KMS-11 (cell line): ENCODE data around the gene CAMTA1.

ENCODE experiments used
- H2AFZ ChIP-seq: fragments of 200-600 bp; sonication (generic); 2 replicates; pipeline ENCODE4 v1.6.1; 2016; ENCODE audit warnings: antibody characterized with exemption, mixed run types, low read depth
- H3K27ac ChIP-seq: fragments of 200-600 bp; sonication (generic); 2 replicates; pipeline ENCODE4 v1.6.1; 2016; ENCODE audit warnings: mild to moderate bottlenecking, mixed run types
- H3K27me3 ChIP-seq: fragments of 200-600 bp; sonication (generic); 2 replicates; pipeline ENCODE4 v1.6.1; 2017; ENCODE audit warnings: mild to moderate bottlenecking, low read depth, mixed run types, moderate library complexity; ENCODE audit not compliant: insufficient read depth
- H3K36me3 ChIP-seq: fragments of 200-600 bp; sonication (generic); 2 replicates; pipeline ENCODE4 v1.6.1; 2017; ENCODE audit warnings: mild to moderate bottlenecking, mixed run types; ENCODE audit not compliant: insufficient read depth
- H3K4me1 ChIP-seq: fragments of 200-600 bp; sonication (generic); 2 replicates; pipeline ENCODE4 v1.6.1; 2016; ENCODE audit warnings: mild to moderate bottlenecking, low read depth, mixed run types; ENCODE audit not compliant: poor library complexity, severe bottlenecking
- H3K4me2 ChIP-seq: fragments of 200-600 bp; sonication (generic); 2 replicates; pipeline ENCODE4 v1.7.0; 2016; ENCODE audit warnings: mild to moderate bottlenecking, mixed run types
- H3K4me3 ChIP-seq: fragments of 200-600 bp; sonication (generic); IDR thresholded peaks from 2 replicates; pipeline ENCODE4 v1.6.1; 2017; ENCODE audit warnings: low read depth, low read length, mixed read lengths; ENCODE audit not compliant: insufficient read depth
- H3K79me2 ChIP-seq: fragments of 200-600 bp; sonication (generic); 2 replicates; pipeline ENCODE4 v1.6.1; 2016; ENCODE audit warnings: low read depth, mixed run types; ENCODE audit not compliant: insufficient read depth
- H3K9ac ChIP-seq: fragments of 200-600 bp; sonication (generic); 2 replicates; pipeline ENCODE4 v1.6.1; 2016; ENCODE audit warnings: mild to moderate bottlenecking, mixed run types
- H4K20me1 ChIP-seq: fragments of 200-600 bp; sonication (generic); 2 replicates; pipeline ENCODE4 v1.6.1; 2016; ENCODE audit warnings: mild to moderate bottlenecking, mixed run types; ENCODE audit not compliant: insufficient read depth
- CTCF ChIP-seq: fragments of 200-600 bp; sonication (generic); conservative IDR thresholded peaks from 2 replicates; pipeline ENCODE4 v1.6.1; 2017; ENCODE audit warnings: low read depth, mild to moderate bottlenecking, antibody characterized with exemption, low read length, moderate library complexity, mixed read lengths

The CAMTA1 gene

GRCh38 chr1:7006996-7007871 is 222.0 kb downstream of the CAMTA1 start:
- no peak overlapping the region for H3K4me3 ChIP-seq
- no peak overlapping the region for H3K27ac ChIP-seq
- H3K27me3 ChIP-seq = peaks cover 32% of the 10 kb centered on the region; the same call in 1 of the 2 replicates
- no peak overlapping the region for H2AFZ ChIP-seq
- no peak for TF ChIP-seq CTCF
- no peak overlapping the region for H3K9ac ChIP-seq
- H3K4me2 ChIP-seq = no peak overlapping the region
- no peaks in the 10 kb centered on the region for H3K36me3 ChIP-seq
- no peaks in the 10 kb centered on the region for H3K79me2 ChIP-seq
- no peaks in the 10 kb centered on the region for H4K20me1 ChIP-seq
- no peaks in the 10 kb centered on the region for H3K4me1 ChIP-seq

- no peak overlapping the region for H3K4me2 ChIP-seq
- no peaks in the 10 kb centered on the region for H3K36me3 ChIP-seq
- no peak overlapping the region for H2AFZ ChIP-seq
- no peak overlapping the region for H3K9ac ChIP-seq
- no peak for TF ChIP-seq CTCF
- H3K27me3 ChIP-seq = peaks cover 32% of the 10 kb centered on the region; the same call in 1 of the 2 replicates
- no peaks in the 10 kb centered on the region for H3K79me2 ChIP-seq
- H3K4me1 ChIP-seq = no peaks in the 10 kb centered on the region
- H4K20me1 ChIP-seq = no peaks in the 10 kb centered on the region
- no peak overlapping the region for H3K4me3 ChIP-seq
- H3K27ac ChIP-seq = no peak overlapping the region
These were observed 222.6 kb downstream of the CAMTA1 start for GRCh38 chr1:7007902-7008301.

- Histone ChIP-seq H3K4me3 (no peak overlapping the region), H3K4me1 (no peaks in the 10 kb centered on the region), H2AFZ (no peak overlapping the region), H3K27me3 (peaks cover 32% of the 10 kb centered on the region; the same call in 1 of the 2 replicates), H3K27ac (no peak overlapping the region), H3K9ac (no peak overlapping the region), H3K4me2 (no peak overlapping the region), H4K20me1 (no peaks in the 10 kb centered on the region), H3K36me3 (no peaks in the 10 kb centered on the region), H3K79me2 (no peaks in the 10 kb centered on the region)
- TF ChIP-seq CTCF = no peak
These were observed 223.1 kb downstream of the CAMTA1 start for GRCh38 chr1:7008331-7008730.

- no peak overlapping the region for H3K4me3 ChIP-seq
- no peak overlapping the region for H3K4me2 ChIP-seq
- peaks cover 32% of the 10 kb centered on the region; the same call in 1 of the 2 replicates for H3K27me3 ChIP-seq
- H3K79me2 ChIP-seq = no peaks in the 10 kb centered on the region
- no peaks in the 10 kb centered on the region for H3K36me3 ChIP-seq
- no peak overlapping the region for H3K27ac ChIP-seq
- no peak for TF ChIP-seq CTCF
- H3K4me1 ChIP-seq = no peaks in the 10 kb centered on the region
- H3K9ac ChIP-seq = no peak overlapping the region
- no peaks in the 10 kb centered on the region for H4K20me1 ChIP-seq
- no peak overlapping the region for H2AFZ ChIP-seq
These were observed 223.9 kb downstream of the CAMTA1 start for GRCh38 chr1:7008975-7009740.
